ENCODE data around the gene HAND1. TPM values are rescaled to one million over a fixed set of nuclear protein-coding genes. Genes with fewer than 3 reads are reported as not detected.

Gene HAND1
- polyA plus RNA-seq, 1 experiment: not detected

DNA sequence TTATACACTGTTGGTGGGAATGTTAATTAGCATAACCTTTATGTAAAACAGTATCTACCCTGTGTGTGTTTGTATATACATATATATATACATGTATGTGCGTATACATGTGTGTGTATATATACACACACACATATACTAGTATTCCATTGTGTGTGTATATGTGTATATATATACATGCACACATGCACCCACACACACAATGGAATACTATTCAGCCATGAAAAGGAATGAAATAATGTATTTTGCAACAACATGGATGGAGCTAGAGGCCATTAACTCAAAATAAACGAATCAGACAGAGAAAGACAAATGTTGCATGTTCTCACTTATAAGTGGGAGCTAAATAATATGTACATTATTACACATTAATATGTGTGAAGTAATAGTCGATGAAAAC, 49.8 kb downstream of the HAND1 start:
- Histone ChIP-seq H3K27me3 (ENCODE audit: control insufficient read depth, insufficient read depth, low read length) (no peaks in the 10 kb centered on the region), H3K27ac (ENCODE audit: low read depth, low read length) (no peak overlapping the region), H3K4me3 (ENCODE audit: low read depth, low read length) (no peak overlapping the region), H3K9me3 (ENCODE audit: control insufficient read depth, insufficient read depth, low read length) (no peaks in the 10 kb centered on the region)
- CTCF ChIA-PET: interaction anchor here (1.4 kb wide), 1 partner anchor 40 kb away, joined by 3 read pairs; no protein-coding TSS in a partner anchor
- TF ChIP-seq, protein P1, sequence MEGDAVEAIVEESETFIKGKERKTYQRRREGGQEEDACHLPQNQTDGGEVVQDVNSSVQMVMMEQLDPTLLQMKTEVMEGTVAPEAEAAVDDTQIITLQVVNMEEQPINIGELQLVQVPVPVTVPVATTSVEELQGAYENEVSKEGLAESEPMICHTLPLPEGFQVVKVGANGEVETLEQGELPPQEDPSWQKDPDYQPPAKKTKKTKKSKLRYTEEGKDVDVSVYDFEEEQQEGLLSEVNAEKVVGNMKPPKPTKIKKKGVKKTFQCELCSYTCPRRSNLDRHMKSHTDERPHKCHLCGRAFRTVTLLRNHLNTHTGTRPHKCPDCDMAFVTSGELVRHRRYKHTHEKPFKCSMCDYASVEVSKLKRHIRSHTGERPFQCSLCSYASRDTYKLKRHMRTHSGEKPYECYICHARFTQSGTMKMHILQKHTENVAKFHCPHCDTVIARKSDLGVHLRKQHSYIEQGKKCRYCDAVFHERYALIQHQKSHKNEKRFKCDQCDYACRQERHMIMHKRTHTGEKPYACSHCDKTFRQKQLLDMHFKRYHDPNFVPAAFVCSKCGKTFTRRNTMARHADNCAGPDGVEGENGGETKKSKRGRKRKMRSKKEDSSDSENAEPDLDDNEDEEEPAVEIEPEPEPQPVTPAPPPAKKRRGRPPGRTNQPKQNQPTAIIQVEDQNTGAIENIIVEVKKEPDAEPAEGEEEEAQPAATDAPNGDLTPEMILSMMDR (IDR thresholded peaks at IDR 0.05; ENCODE audit: low read depth, low read length): no peak
- POLR2A ChIA-PET: no interaction called here
- DNase-seq (ENCODE audit: low read depth, low spot score): no peak

Other genes starting within 250 kb of the HAND1 start
- 36.5 and 51.9 TPM in 2 replicates for gene SAP30L, start 32.2 kb downstream of the HAND1 start, polyA plus RNA-seq (2011; rRNA removed)